GM21526 (cell line): ENCODE measurements around the gene TRIL.

Source experiments
- ATAC-seq: cut with Tn5 transposase; IDR thresholded peaks from one replicate; pipeline ENCODE4 v1.9.1; 2021; ENCODE audit warnings: moderate library complexity; ENCODE audit not compliant: unreplicated experiment, low FRiP score

The TRIL gene

GRCh38 chr7:28958235-28958979 lies at the start of gene TRIL:
TSS of gene TRIL (minus strand) at chr7:28958330. CDS start at chr7:28958046, 284 bp downstream.
- ATAC-seq, result no peak

DNA sequence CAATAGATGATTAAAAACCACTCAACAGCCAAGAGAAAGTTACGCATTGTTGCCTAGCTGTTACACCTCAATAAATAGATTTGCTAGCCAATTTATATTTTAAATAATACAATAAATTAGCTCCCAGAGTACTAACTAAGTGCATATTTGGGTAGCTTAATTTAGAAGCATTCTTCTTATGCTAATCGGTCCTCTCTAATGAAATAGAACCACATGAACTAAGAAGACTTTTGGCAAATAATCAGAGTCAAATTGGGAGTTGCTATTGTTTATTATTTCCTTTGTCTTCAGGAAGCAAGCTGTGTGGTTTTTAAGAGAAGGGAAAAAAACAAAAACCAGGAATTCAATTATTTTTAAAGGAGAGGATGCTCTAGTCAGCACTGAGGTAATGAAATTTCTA lies 49.0 kb upstream of the TRIL start:
- no peak for ATAC-seq

GRCh38 chr7:29005829-29006228 lies 47.7 kb upstream of the TRIL start:
- ATAC-seq, result no peak

DNA sequence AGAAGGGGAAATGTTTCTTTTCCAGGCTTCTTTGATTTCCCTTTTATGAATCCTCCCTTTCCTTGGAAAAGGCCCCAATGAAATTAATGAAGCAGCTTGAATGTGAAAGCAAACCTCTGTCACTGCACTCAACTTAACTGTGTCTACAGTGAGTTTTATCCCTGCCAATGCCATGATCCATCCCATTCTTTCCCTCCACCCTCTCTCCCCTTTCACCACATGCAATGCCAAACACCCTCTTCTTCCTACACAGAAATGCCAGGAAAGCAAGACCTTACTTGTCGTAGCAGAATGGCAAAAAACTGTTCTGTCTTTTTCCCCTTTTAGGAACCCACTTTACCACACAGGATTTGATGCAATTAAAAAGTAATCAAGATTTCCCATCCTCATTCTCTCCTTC lies 47.3 kb upstream of the TRIL start:
- no peak for ATAC-seq

- ATAC-seq, result no peak
These were observed 45.6 kb upstream of the TRIL start for GRCh38 chr7:29003703-29004102.

DNA sequence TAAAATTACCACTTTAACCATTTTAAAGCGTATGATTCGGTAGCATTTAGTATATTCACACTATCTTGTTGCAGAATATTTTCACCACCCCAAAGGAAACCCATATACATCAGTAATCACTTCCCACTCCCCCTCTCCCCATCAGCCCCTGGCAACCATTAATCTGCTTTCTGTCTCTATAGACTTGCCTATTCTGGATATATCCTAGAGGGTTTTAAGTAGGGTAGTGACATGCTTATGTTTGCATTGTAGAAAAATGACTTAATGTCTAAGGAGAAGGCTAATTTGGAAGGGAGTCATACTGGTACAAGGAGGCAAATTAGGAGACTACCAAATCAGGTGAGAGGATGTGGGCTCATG lies 42.6 kb upstream of the TRIL start:
- no peak for ATAC-seq

GRCh38 chr7:28999895-29000716 lies 42.0 kb upstream of the TRIL start:
- no peak for ATAC-seq

- ATAC-seq, result no peak
These were observed 41.3 kb upstream of the TRIL start for GRCh38 chr7:28999427-28999826.

DNA sequence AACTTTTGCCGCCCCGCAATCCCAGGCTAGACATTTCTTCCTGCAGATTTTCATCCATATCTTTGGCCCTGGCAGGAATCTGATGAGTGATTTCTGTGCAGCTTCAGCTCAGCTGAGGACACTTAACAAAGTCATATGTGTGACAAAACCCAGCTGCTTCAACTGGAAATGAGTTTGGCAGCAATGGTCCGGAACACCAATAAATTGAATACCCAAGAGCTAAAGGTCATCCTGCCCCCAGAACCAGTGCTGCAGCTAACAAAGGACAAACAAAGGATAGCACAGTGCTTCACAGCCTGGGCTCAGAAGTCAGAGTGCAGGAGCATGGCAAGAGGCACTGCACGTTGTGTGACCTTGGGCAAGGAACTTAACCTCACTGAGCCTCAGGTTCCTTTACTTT lies 40.0 kb upstream of the TRIL start:
- ATAC-seq, result no peak

DNA sequence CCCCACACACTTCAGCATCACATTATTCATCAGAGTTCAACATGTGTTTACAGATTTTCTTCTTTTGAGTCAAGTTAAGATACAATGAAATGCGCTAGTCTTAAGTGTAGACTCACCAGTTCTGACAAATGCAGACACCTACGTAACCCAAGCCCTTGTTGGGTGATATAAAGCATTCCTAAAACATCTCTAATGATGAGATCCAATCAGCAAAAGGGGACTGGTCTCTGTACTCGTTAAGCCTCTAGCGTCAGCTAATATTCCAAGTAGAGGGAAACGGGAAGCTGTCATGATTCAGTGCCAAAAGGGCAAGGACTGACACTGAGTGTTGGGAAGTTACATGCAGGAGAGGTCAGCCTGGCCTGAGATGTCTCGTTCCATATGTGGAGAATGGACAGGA lies 38.7 kb upstream of the TRIL start:
- ATAC-seq, result no peak

GRCh38 chr7:28993371-28993770 lies 35.2 kb upstream of the TRIL start:
- ATAC-seq, result no peak

DNA sequence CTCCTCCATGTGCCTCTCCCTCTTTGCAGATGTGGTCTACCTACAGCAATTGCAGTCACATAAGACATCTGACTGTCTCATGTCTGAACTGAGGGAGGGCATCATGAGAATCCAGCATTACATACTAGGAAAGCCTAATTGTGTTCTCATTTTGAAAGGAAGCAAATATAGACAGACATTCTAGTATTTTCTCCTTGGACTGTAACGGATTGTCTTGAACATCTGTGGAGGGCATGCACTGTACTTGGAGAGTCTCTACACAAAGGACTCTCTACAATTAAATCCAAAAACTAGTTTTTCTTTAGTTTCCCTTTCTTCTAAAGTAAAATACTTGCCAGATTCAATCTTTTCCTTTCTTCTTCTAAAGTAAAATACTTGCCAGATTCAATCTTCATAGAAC lies 34.7 kb upstream of the TRIL start:
- ATAC-seq, result no peak

- no peak for ATAC-seq
These were observed 32.2 kb upstream of the TRIL start for GRCh38 chr7:28990200-28990960.

GRCh38 chr7:28989211-28989980 lies 31.3 kb upstream of the TRIL start:
- ATAC-seq, result no peak

DNA sequence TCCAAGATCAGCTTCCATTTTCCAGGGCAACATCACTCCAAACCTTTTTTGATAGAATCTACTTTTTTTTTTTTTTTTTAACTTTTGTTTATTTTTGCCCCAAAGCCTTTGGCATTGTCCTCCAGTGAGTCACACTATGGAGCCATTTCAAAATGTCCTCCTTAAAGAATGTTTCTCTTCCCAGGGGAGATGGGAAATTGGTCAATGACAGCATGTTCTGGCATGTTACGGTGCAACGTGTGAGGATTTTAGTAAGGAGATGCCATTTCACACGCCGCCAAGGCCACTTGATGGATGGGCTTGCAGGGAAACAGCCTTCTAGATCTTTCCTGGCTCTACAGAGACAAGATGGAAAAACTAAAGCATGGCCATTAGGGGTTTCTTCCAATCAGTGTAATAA lies 30.7 kb upstream of the TRIL start:
- no peak for ATAC-seq

DNA sequence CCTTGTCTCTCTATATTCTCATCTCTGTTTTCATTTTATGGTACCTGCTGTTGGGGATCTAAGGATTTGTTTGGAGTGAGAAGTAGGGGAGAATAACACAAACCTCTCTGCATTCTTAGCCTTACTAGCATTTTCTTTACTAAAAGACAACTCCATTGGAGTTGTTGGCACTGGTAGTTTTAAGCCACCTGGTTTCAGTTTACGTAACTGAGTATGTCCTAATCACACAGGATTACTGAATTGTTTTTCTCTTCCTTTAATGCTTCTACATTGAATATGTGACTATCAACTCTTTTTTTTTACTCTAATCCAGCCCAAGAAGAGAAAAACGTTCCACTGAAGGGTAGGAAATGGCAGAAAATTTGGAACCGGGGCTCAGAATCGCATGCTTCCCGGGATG lies 30.0 kb upstream of the TRIL start:
- ATAC-seq, result no peak

GRCh38 chr7:28986765-28987110 lies 28.6 kb upstream of the TRIL start:
- no peak for ATAC-seq

DNA sequence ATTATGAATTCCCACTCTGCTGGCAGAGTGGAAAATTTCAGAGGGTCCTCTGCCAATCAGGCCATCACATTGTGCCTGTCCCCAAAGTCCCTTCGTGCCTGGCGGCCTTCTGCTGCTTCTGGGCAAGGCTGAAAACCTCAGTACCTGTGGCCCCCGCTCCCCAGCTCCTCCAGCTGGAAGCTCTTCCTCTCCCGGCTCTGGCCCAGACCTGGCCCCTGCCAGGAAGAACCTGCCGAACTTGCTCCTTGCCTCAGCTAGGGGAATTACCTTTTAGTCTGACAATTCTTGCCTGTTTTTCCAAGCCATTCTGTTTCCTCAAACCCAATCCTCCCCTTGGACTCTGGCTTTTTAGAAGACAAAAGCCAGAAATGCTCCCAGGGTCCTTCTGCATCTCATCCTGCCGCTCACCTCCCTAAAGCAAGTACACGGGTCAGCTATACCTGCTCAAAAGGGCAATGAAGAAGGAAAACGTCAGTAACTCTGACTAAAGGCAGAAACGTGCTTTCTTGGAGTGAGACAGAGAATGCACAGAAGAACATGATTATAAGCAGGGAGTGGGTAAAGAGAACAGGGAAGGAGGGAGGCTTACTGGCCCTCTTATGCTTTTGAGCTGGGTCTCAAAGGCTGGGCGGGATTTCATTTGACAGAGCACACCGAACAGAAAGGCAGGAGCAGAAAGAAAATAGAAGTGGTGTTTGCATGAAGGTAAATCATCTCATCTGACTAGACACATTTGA lies 28.1 kb upstream of the TRIL start:
- ATAC-seq, result no peak

DNA sequence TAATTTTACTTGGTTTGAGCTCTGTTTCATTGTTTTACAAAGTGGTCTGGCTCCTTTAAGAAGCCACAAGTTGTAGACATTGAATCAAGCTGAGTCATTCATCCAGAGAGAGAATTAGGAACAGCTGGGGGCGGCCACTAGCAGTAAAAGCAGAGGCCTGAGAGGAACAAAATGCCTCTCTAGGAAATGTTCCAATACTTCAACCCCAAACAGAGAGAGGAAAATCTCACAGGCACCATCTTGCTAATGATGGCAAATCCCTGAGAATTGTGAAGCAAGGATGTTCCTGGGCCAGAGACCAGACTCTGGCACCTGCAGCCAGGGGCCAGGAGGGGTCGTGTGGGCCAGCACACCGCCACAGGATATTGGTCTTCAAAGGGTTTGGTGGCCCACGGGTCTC lies 26.5 kb upstream of the TRIL start:
- ATAC-seq, result no peak

- no peak for ATAC-seq
These were observed 26.1 kb upstream of the TRIL start for GRCh38 chr7:28984217-28984616.
